ENCODE data around the gene AJM1. TPM values are rescaled to one million over a fixed set of nuclear protein-coding genes. Genes with fewer than 3 reads are reported as not detected.

Gene AJM1
- total RNA-seq, 1 experiment from 2014 or later: 7.2 TPM

DNA sequence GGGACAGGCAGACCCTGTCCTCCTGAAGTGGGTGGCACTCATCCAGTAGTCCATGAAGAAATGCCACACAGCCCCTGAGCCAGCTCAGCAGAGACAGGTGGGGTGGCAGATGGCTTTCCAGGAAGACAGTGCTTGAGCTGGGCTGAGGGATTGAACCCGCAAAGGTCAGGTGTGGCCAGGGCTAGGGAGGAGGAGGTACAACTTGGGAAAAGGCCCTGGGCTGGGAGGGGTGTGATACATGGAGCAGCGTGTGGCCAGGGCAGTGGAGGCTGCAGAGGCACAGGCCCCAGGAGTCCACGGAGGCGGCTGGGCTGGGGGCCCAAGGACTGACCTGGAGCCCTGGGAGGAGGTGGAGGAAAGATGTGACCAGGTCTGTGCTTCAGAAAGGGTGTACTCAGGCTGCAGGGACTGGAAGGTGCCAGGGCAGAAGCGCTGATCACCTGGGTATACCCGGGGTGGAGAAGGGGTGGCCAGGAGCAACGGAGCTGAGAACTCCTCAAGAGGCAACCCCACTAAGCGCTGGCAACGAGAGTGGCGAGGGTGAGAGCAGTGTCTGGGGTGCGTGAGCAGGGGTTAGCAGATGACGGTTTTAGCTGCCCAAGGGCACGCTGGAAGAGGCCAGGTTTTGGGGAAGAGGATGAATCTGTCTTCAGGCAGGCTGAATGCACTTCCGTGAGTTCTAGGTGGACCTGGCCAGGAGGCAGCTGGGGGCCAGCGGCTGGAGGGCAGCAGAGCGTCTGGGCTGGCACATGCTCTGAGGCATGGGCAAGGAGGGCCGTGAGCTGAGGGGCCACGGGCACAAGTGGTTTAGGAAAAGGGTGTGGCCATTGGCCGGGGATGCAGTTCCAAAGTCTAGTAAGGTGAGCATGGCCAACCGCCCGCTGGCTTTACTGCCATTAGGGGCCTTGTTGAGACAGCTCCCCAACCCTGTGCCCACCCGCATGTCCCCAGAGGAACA is 38.4 kb upstream of the AJM1 start:
- H3K27ac ChIP-seq (ENCODE audit: low read length): no peak overlapping the region
- H3K36me3 ChIP-seq (ENCODE audit: control insufficient read depth, insufficient read depth, low read length): peaks cover 2% of the 10 kb centered on the region; the same call in 1 of the 2 replicates
- no TSS peak for BruUV-seq (replicated peaks)
- intact Hi-C loops (cut with micrococcal nuclease; ENCODE audit: unreplicated experiment): no loop called here
- H3K4me3 ChIP-seq (ENCODE audit: low read depth in 2 of 2, low read length in 2 of 2): no peak overlapping the region
- ATAC-seq (no peak), DNase-seq (ENCODE audit: low read depth, low spot score) (no peak)
- ChIA-PET POLR2A (no interaction called here), CTCF (no interaction called here)
- peaks cover 5% of the 10 kb centered on the region; the same call in 1 of the 2 replicates for H3K4me1 ChIP-seq (ENCODE audit: control insufficient read depth, insufficient read depth, low read length)
- H3K9me3 ChIP-seq (ENCODE audit: control insufficient read depth, insufficient read depth, low read depth, low read length): no peaks in the 10 kb centered on the region
- no peaks in the 10 kb centered on the region for H3K27me3 ChIP-seq (ENCODE audit: control insufficient read depth, insufficient read depth, low read length)
- TF ChIP-seq POLR2AphosphoS5 (IDR thresholded peaks at IDR 0.05; ENCODE audit: low read depth, low read length) (0 out of 2 replicates have a peak, but pooled peaks have one; percentile 14), SIN3A (IDR thresholded peaks at IDR 0.05; ENCODE audit: borderline replicate concordance, insufficient read depth, low read depth, low read length) (no peak)
- in situ Hi-C loops (cut with HindIII; ENCODE audit: low pct_unique_long_range_greater_than_20kb, low sequenced_read_pairs): no loop called here

DNA sequence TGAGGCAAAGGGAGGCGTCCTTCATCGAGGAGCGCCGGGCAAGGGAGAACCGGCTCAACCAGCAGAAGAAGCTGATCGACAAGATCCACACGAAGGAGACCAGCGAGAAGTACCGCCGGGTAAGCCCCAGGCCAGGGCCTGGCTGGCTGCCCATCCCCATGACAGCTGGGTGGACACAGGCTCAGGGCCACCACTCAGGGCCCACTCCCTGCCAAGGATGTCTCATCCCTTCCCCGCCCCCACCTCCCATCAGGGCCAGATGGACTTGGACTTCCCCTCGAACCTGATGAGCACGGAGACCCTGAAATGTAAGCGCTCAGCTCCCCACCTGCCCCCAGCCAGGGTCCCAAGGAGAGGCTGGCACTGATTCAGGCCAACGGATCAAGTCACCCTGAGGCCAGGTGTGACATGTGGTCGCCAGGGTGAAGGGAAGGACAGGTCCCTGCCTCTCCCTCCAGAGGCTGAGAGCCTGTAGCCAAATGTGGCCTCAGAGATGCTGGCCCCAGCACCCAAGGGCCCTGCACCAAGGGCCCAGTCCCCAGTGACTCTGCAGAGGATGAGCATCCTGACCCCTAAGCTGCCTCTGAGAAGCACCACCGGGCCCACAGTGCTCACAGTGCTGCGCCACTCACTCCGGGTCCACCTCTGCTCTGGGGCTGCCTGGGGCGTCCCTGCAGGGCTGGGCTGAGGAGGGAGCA is 37.6 kb upstream of the AJM1 start:
- POLR2A ChIA-PET: no interaction called here
- H3K4me3 ChIP-seq (ENCODE audit: low read depth in 2 of 2, low read length in 2 of 2): no peak overlapping the region
- DNase-seq (ENCODE audit: low read depth, low spot score) (no peak), ATAC-seq (no peak)
- no peak overlapping the region for H3K27ac ChIP-seq (ENCODE audit: low read length)
- intact Hi-C loops (cut with micrococcal nuclease; ENCODE audit: unreplicated experiment) (no loop called here), in situ Hi-C loops (cut with HindIII; ENCODE audit: low pct_unique_long_range_greater_than_20kb, low sequenced_read_pairs) (no loop called here)
- no TSS peak for BruUV-seq (replicated peaks)
- CTCF ChIA-PET: no interaction called here
- H3K9me3 ChIP-seq (ENCODE audit: control insufficient read depth, insufficient read depth, low read depth, low read length): no peaks in the 10 kb centered on the region
- H3K4me1 ChIP-seq (ENCODE audit: control insufficient read depth, insufficient read depth, low read length): peaks cover 11% of the 10 kb centered on the region
- TF ChIP-seq TCF7L2 (IDR thresholded peaks at IDR 0.05; ENCODE audit: low read depth, low read length) (no peak), POLR2AphosphoS5 (IDR thresholded peaks at IDR 0.05; ENCODE audit: low read depth, low read length) (no peak), SIN3A (IDR thresholded peaks at IDR 0.05; ENCODE audit: borderline replicate concordance, insufficient read depth, low read depth, low read length) (no peak)
- TF ChIP-seq, protein P1, sequence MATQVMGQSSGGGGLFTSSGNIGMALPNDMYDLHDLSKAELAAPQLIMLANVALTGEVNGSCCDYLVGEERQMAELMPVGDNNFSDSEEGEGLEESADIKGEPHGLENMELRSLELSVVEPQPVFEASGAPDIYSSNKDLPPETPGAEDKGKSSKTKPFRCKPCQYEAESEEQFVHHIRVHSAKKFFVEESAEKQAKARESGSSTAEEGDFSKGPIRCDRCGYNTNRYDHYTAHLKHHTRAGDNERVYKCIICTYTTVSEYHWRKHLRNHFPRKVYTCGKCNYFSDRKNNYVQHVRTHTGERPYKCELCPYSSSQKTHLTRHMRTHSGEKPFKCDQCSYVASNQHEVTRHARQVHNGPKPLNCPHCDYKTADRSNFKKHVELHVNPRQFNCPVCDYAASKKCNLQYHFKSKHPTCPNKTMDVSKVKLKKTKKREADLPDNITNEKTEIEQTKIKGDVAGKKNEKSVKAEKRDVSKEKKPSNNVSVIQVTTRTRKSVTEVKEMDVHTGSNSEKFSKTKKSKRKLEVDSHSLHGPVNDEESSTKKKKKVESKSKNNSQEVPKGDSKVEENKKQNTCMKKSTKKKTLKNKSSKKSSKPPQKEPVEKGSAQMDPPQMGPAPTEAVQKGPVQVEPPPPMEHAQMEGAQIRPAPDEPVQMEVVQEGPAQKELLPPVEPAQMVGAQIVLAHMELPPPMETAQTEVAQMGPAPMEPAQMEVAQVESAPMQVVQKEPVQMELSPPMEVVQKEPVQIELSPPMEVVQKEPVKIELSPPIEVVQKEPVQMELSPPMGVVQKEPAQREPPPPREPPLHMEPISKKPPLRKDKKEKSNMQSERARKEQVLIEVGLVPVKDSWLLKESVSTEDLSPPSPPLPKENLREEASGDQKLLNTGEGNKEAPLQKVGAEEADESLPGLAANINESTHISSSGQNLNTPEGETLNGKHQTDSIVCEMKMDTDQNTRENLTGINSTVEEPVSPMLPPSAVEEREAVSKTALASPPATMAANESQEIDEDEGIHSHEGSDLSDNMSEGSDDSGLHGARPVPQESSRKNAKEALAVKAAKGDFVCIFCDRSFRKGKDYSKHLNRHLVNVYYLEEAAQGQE (IDR thresholded peaks at IDR 0.05; ENCODE audit: insufficient read depth in 1 of 2, low read depth in 2 of 2, low read length in 1 of 2): no peak
- TF ChIP-seq, protein P2, sequence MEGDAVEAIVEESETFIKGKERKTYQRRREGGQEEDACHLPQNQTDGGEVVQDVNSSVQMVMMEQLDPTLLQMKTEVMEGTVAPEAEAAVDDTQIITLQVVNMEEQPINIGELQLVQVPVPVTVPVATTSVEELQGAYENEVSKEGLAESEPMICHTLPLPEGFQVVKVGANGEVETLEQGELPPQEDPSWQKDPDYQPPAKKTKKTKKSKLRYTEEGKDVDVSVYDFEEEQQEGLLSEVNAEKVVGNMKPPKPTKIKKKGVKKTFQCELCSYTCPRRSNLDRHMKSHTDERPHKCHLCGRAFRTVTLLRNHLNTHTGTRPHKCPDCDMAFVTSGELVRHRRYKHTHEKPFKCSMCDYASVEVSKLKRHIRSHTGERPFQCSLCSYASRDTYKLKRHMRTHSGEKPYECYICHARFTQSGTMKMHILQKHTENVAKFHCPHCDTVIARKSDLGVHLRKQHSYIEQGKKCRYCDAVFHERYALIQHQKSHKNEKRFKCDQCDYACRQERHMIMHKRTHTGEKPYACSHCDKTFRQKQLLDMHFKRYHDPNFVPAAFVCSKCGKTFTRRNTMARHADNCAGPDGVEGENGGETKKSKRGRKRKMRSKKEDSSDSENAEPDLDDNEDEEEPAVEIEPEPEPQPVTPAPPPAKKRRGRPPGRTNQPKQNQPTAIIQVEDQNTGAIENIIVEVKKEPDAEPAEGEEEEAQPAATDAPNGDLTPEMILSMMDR (IDR thresholded peaks at IDR 0.05): no peak
- H3K27me3 ChIP-seq (ENCODE audit: control insufficient read depth, insufficient read depth, low read length): no peaks in the 10 kb centered on the region
- H3K36me3 ChIP-seq (ENCODE audit: control insufficient read depth, insufficient read depth, low read length): peaks cover 2% of the 10 kb centered on the region; the same call in 1 of the 2 replicates

Data from Panc1 (cell line).